ENCODE measurements around the gene KAZN.

- TF ChIP-seq, protein P1, sequence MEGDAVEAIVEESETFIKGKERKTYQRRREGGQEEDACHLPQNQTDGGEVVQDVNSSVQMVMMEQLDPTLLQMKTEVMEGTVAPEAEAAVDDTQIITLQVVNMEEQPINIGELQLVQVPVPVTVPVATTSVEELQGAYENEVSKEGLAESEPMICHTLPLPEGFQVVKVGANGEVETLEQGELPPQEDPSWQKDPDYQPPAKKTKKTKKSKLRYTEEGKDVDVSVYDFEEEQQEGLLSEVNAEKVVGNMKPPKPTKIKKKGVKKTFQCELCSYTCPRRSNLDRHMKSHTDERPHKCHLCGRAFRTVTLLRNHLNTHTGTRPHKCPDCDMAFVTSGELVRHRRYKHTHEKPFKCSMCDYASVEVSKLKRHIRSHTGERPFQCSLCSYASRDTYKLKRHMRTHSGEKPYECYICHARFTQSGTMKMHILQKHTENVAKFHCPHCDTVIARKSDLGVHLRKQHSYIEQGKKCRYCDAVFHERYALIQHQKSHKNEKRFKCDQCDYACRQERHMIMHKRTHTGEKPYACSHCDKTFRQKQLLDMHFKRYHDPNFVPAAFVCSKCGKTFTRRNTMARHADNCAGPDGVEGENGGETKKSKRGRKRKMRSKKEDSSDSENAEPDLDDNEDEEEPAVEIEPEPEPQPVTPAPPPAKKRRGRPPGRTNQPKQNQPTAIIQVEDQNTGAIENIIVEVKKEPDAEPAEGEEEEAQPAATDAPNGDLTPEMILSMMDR (conservative IDR thresholded peaks at IDR 0.05 in 1 of 2, IDR thresholded peaks at IDR 0.05 in 1 of 2; ENCODE audit: low read depth in 1 of 2, low read length in 2 of 2) = no peak
- no peak for TF ChIP-seq EZH2 (IDR thresholded peaks at IDR 0.05; ENCODE audit: low read length, missing control alignments)
Measured at GRCh38 chr1:15076807-15077206, 478.3 kb downstream of the KAZN start.

All from fibroblast of lung (primary cell).